GM18909 (cell line): ENCODE data around the gene PPP1R13L.
A peak's percentile ranks its signal among the peaks of the same experiment; 100 is the strongest.

Source experiments
- ATAC-seq: cut with Tn5 transposase; IDR thresholded peaks from one replicate; pipeline ENCODE4 v1.9.1; 2021; ENCODE audit warnings: mild to moderate bottlenecking; ENCODE audit not compliant: unreplicated experiment, poor library complexity

Gene PPP1R13L, protein sequence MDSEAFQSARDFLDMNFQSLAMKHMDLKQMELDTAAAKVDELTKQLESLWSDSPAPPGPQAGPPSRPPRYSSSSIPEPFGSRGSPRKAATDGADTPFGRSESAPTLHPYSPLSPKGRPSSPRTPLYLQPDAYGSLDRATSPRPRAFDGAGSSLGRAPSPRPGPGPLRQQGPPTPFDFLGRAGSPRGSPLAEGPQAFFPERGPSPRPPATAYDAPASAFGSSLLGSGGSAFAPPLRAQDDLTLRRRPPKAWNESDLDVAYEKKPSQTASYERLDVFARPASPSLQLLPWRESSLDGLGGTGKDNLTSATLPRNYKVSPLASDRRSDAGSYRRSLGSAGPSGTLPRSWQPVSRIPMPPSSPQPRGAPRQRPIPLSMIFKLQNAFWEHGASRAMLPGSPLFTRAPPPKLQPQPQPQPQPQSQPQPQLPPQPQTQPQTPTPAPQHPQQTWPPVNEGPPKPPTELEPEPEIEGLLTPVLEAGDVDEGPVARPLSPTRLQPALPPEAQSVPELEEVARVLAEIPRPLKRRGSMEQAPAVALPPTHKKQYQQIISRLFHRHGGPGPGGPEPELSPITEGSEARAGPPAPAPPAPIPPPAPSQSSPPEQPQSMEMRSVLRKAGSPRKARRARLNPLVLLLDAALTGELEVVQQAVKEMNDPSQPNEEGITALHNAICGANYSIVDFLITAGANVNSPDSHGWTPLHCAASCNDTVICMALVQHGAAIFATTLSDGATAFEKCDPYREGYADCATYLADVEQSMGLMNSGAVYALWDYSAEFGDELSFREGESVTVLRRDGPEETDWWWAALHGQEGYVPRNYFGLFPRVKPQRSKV

DNA sequence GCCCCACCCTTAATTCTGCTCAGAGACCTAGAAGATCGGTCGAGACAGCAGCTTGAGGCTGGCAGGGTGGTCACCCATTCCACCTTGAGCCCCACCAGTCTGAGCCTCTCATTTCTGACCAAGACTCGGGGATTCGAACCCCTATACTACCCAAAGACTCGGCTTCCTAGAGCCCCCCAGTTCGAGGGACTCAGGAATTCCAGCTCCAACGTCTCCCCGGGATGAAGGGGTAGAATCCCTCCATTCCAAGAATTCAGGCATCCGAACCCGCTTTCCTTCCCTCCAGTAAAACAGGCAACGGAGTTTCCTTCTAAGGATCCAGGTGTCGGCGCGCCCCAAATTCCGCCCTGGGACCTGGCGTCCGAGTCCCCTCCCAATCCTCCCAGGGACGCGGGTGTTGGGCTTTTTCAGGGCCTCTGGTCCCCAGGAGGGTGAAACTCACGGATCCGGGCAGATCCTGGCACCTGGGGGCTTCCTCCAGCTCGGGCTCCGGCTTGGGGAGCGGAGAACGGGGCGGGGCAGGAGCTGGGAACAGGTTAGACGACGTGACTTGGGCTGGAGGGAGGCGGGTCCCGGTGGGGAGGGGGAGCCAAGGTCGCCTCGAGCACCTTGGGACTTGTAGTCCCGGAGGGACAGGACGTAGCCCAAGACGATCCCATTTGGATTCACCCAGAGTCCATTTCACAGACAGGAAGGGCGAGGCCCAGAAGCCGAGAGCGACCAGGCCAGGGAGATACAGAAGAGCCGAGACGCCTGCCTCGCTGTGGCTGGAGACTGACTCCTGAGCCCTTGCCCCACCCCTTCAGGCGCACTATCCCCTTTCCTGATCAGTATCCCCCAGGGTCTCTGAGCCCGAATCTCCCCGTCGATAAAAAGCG lies at the start of gene PPP1R13L:
TSS of gene PPP1R13L (minus strand) at position 513 of the 878 bp plus-strand sequence. CDS start 6,751 bp downstream, outside the sequence.
- no peak for ATAC-seq

DNA sequence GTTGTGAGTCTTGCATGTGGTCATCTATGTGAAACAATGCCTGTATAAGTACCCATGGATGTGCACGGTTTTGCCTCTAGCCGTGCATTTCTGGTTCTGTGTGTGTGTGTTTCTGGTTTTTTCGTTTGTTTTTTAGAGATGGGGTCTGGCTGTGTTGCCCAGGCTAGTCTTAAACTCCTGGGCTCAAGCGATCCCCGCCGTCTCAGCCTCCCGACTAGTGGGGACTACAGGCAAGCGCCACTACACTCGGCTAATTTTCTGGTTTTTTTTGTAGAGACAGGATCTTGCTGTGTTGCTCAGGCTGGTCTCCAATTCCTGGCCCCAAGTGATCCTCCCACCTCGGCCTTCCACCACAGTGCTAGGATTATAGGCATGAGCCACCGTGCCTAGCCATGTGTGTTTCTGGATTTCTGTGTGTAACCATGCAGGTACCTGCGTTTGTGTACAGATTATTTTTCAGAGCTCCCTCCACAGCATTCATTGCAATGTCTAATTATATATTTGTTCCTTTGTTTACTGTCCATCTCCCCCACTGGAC lies 47.0 kb upstream of the PPP1R13L start:
- no peak for ATAC-seq

DNA sequence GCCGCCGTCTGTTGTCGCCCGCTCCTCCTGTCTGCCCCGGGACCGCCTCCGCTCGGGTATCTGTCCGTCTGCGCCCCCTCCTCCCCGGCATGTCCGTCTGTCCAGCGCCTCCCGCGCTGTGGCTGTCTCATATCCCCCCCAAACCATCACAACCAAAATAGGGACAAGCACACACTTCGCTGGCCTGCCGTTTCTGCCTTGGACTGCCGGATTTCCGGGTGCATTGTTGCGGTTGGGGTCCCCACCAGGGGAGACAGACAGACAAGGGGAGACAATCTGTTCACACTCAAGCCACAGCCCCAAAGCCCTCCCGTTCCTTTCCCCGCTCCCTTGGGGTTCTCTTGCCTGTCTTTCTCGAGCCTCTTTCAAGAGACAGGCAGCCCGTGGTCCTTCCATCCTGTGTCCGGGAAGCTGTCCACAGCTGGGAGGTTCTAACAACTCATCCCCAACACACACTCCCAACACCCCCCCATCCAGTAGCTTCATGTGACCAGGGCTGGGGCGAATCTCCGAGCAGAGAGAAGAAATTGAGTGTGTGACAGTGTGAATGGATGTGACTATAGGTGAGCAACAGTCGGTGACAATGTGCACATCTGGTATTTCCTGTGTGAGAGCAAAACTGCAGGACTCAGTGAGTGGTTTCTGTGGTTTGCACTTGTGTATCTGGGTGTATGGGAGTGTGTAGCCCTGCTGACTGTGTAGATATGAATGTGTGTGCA lies 46.4 kb upstream of the PPP1R13L start:
- peak; percentile 26 for ATAC-seq

DNA sequence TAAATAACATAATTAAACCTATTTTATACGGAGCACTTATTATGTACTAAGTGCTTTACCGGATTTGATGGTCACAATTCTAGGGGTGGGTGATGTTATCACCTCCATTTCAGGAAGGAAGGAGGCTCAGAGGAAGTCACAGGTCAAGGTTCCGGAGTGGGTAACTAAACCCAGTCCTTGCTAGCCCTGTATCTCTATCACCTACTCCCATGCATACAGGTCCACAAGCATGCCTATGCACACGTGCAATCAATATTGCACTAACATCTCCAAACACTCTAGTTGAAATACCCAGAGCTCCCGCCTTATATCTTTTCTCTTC lies 45.1 kb upstream of the PPP1R13L start:
- peak; percentile 16 for ATAC-seq

DNA sequence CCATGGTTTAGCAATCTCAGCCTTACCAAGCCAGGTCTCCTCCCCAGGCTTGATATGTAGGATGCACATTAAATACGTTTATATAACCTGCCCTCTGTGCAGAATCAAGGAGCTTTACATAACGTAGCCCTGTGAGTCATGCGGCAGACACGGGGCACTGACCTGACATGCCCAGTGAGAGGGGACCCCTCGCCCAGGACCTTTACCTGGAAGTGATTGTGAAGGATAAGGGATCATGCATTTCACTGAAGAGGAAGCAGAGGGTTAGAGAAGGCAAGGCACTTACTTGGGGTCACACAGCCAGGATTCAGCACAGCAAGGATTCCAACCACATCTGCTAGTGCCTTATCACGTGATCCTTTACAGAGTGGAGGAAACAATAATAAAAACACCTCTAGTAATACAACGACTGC lies 44.0 kb upstream of the PPP1R13L start:
- no peak for ATAC-seq

DNA sequence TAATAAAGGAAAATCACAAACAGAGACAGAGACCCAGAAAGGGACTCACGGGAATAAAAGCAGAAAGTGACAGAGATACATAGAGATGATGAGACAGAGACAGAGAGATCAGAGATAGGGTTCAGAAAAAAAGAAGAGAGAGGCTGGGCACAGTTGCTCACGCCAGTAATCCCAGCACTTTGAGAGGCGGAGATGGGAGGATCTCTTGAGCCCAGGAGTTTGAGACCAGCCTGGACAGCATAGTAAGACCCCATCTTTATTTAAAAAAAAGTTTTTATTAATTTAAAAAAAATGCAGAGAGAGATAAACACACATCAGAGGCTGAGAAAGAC lies 43.5 kb upstream of the PPP1R13L start:
- no peak for ATAC-seq

DNA sequence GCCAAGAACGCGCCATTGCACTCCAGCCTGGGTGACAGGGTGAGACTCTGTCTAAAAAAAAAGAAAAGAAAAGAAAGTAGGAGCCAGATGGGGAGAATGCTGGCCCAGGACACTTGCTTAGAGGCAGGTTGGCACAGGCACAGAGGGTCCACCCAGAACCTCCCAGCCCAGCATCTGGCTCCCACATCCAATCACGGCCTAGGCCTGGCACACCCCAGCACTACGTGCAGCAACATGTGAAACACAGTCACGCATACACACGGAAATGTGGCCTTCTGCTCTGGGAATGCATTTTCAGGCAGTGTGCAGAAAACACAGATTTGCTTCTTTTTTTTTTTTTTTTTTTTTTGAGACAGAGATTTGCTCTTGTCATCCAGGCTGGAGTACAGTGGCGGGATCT lies 42.1 kb upstream of the PPP1R13L start:
- ATAC-seq, result no peak

DNA sequence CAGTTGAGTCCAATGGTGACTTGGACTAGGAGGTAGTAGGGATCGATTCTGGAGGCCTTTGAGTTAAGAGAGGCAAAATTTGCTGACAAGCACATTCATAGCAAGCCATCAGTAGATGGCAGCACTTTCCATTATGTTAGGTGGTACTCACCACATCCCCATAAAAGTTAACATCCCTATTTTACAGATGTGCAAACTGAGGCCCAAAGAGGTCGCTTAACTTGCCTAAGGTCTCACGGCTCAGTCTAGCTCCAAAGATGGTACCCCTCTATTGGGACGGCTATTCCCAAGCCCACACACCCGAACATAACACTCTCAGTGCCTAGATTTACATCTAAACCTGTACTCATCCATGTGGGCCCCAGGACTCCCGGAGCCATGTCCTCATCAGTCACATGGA lies 41.4 kb upstream of the PPP1R13L start:
- ATAC-seq, result no peak

DNA sequence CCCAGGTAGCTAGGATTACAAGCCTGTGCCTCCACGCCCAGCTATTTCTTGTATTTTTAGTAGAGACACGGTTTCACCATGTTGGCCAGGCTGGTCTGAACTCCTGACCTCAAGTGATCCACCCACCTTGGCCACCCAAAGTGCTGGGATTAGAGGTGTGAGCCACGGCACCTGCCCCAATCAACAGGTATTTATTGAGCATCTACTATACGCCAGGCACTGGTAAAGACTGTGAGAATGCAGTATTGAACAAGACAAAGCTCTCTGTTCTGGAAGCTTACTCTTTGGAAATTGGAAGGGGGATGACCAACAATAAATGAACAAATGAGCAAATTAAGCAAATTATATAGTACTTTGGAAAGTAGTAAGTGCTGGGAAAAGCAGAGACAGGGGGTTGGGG lies 40.3 kb upstream of the PPP1R13L start:
- no peak for ATAC-seq

DNA sequence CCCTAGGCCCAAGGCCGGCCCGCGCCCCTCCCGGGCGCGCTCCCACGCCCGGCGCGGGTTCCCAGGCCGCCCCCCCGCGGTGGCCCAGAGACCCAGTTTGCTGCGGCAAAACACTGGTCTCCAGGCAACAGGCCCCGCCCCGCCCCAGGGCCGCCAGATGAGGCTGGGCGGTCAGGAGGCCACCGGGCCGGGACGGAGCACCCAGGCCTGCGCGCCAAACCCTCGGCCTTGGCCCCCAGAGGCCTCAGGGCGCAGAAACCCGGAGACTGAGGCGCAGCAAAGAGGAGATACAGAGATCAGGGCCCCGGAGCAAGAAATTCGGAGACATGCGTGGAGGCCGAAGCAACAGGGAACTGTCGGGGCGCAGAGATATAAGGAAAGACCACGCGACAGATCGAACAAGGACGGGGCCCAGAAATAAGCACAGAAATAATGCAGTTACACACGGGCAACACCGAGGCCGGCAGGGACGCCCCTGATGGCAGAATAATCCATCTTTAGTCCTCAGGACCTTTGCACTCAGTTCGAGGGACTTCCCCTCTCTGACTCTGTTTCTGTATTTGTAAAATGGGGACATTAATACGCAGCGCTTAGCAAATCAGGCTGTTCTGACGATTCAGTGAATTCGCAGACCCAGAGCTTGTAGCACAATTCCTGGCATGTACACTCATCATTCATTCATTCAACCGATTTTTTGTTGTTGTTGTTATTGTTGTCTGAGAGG lies 39.6 kb upstream of the PPP1R13L start:
- ATAC-seq, result peak; percentile 52

DNA sequence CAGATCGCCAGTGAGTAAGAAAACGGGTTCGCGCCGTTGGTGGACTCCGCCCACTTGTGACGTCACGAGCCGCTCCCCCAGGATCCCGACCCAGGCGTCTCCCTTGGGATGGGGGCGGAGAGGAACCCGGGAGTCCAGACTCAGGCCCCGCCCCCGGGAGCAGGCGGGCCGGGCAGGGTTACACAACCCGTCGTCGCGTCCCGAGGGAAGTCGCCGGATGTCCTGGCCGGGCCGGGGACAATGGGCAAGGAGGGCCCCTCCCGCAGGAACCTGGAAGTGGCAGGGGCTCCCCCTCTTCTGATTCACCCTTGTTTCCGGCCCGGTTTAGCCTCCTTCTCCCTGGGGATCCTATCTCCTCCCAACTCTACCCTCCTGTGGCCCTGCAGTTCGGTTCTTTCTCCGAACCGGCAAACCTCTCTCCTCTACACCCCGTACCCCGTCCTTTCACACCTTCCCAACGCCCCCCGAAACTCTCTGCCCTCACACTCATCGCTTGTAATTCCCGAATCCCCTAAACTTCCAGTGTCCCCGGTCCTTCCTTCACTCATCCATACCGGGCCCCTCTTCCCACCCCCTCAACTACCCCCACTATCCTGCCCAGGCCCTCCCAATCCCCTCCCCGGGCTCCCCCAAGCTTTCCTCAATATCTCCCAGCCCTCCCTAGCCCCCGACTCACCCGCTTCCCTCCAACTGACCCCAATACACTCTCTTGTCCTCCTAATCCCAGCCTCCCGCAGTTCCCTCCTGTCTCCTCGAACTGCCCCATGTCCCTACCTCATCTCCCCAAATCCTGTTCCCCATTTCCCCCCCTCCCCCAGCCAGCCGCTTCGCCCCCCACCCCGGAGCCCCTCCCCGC lies 38.8 kb upstream of the PPP1R13L start:
- no peak for ATAC-seq

DNA sequence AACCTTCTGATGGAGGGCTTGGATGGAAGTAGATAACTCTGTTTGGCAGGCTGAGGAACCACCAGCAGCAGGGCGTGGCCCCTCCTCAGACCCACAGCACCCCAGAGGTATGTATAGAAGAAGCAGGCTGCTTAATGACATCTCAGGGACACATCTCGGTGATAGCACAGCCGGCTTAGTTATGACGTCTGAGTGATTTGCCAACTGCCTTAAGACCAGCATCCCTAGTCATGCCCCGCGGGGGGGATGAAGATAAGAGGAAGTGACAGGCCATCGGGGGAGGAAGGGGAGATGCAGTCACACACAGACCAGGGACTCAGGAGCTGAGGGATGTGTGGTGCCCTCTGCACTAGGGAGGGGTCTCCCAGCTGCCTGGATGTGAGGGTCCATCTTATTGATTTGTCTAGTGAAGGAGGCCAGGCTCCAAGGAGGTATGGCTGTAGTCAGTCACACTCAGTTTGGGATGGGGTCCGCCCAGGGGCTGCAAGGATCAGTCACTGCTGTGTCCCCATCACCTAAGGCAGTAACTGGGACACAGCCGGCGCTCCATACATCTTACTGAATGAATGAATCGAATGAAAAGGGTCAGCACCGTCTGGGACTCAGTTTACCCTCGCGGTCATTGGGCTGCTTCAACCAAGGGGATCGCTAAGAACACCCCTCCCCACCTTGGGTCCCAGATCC lies 38.1 kb upstream of the PPP1R13L start:
- ATAC-seq, result no peak

DNA sequence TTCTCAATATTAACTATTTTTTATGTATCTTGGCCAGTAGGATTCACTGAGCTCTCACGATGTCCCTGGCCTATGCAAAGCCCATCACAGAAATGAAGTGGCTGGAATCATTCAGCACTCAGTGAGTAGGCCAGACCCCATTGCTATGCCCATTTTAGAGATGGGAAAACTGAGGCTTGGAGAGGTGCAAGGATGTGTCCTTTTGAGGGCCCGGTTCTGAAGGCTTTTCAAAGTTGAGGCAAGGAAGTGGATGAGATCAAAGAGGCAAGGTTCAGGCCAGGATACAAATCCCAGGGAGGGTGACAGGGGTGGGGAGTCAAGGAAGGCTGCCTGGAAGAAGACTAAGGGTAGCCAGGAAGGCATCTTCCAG lies 37.5 kb upstream of the PPP1R13L start:
- ATAC-seq, result no peak

DNA sequence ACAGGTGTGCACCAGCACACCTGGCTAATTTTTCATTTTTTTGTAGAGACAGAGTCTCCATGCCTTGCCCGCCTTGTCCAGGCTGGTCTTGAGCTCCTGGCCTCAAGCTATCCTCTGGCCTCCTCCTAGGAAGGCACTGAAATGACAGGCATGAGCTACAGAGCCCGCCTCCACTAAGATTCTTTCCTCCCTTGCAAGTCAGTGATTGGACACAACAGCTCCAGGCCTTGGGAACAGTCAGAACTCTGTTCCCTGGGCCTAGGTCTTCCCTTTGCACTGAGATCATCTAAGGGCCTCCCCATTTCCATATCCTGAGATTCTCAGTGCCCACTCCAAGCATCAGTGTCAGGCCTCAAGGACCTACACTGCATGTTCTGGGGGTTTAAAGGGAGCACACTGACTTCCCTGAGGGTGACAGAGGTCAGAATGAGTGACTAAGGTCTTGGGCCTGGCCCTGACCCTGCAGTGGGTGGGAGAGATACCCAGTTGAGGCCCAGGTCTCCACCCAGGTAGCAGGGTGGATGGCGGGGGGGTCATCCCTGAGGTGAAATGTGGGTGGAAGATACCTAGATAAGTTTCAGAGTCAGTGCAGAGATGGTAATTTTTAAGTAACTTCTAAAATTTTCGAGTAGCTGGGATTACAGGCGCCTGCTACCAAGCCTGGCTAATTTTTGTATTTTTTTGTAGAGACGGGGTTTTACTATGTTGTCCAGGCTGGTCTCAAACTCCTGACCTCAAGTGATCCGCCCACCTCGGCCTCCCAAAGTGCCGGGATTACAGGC lies 36.2 kb upstream of the PPP1R13L start:
- ATAC-seq, result no peak

DNA sequence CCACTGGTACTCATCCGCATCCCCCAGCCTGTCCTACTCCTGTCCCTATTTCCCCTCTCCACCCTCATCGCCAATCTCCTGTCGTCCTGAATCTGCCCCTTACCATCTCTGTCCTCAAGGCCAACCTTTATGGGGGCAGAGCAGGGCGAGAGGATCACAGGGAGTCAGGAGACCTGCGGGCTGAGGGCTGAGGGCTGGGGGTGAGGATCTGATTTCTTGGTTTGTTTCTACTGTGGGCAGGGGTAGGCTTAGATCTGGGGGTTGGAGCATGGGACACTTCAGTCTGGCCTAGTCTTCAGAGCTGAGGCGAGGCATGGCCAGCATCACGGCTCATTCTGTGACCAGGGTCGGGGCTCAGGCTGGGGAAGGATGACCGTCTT lies 35.4 kb upstream of the PPP1R13L start:
- ATAC-seq, result no peak

DNA sequence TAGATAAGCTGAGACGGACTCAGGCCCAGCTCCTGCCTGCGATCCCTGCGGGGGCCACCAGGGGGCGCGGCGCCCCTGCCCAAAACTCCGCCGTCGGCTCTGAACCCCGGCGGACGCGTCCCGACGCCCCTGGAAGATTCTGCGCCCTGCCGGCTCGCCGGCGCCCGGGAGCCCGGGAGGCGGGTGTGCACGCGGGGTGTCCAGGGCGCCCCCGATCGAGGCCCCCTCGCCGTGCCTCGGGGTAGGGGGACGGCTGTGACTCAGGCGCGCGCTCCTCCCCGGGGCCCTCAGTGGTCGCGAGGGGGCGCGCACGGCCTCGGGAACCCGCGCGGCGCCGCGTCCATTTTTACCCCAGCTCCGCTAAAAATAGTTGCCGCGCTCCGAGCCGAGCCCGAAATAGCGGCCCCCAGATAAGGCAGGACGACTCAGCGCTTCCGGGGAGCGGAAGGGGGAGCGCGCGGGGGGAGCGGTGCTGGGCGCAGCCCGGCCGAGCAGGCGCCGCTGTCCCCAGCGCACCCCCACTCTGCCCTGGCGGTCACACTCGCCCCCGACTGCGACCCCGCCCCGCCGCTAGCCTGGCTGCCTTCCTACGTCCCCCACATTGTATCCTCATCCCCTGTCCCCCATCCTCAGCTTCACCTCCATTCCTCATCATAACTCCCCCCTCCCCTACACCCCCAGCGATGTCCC lies 34.8 kb upstream of the PPP1R13L start:
- peak; percentile 56 for ATAC-seq

DNA sequence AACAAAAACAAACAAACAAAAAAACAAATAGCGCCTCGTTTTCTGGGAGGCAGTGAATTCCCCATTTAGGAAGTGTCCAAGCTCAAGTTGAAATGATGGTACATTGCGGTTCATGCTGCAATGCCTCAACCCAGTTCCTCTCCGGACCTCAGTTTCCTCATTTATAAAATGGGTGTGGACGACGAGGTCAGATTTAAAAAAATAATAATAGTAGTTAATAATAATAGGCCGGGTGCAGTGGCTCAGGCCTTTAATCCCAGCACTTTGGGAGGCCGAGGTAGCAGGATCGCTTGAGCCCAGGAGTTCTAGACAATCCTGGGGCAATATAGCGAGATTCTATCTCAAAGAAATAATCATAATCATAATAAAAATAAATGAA lies 34.3 kb upstream of the PPP1R13L start:
- ATAC-seq, result no peak
